ENCODE measurements around the gene NDRG4.

The NDRG4 gene

GRCh38 chr16:58499615-58500351 lies at the start of gene NDRG4:
NDRG4 (plus strand) TSS chr16:58500143; CDS start chr16:58500249, 106 bp downstream.
- Histone ChIP-seq H3K9ac (ENCODE audit: insufficient read length) (no peak within 1 kb of the TSS), H3K4me3 (no peak within 1 kb of the TSS), H3K36me3 (ENCODE audit: insufficient read depth, low read length) (no peaks in the 10 kb centered on the region), H3K9me3 (ENCODE audit: low read depth, low read length) (no peaks in the 10 kb centered on the region), H3K27ac (no peak within 1 kb of the TSS)
- no peak for DNase-seq (ENCODE audit: low read depth, low spot score)
- no peak for TF ChIP-seq EZH2 (IDR thresholded peaks at IDR 0.05)
- TF ChIP-seq POLR2AphosphoS5 (IDR thresholded peaks at IDR 0.05; ENCODE audit: borderline replicate concordance, low read depth, low read length), result no peak
- TF ChIP-seq FOXP2 (optimal IDR thresholded peaks at IDR 0.05; ENCODE audit: control extremely low read depth, extremely low read length, insufficient read depth), result no peak

GRCh38 chr16:58450590-58450989 lies 49.4 kb upstream of the NDRG4 start:
- Histone ChIP-seq H3K4me3 (no peak overlapping the region), H3K36me3 (ENCODE audit: insufficient read depth, low read length) (no peaks in the 10 kb centered on the region), H3K27ac (no peak overlapping the region), H3K9ac (ENCODE audit: insufficient read length) (no peak overlapping the region), H3K9me3 (ENCODE audit: low read depth, low read length) (no peaks in the 10 kb centered on the region)
- DNase-seq (ENCODE audit: low read depth, low spot score), result no peak
- no peak for TF ChIP-seq POLR2AphosphoS5 (IDR thresholded peaks at IDR 0.05; ENCODE audit: borderline replicate concordance, low read depth, low read length)
- TF ChIP-seq EZH2 (IDR thresholded peaks at IDR 0.05), result no peak
- TF ChIP-seq FOXP2 (optimal IDR thresholded peaks at IDR 0.05; ENCODE audit: control extremely low read depth, extremely low read length, insufficient read depth), result no peak

- Histone ChIP-seq H3K27ac (no peak overlapping the region), H3K9me3 (ENCODE audit: low read depth, low read length) (no peaks in the 10 kb centered on the region), H3K9ac (ENCODE audit: insufficient read length) (no peak overlapping the region), H3K4me3 (no peak overlapping the region), H3K36me3 (ENCODE audit: insufficient read depth, low read length) (no peaks in the 10 kb centered on the region)
- TF ChIP-seq POLR2AphosphoS5 (IDR thresholded peaks at IDR 0.05; ENCODE audit: borderline replicate concordance, low read depth, low read length) (no peak), EZH2 (IDR thresholded peaks at IDR 0.05) (no peak), FOXP2 (optimal IDR thresholded peaks at IDR 0.05; ENCODE audit: control extremely low read depth, extremely low read length, insufficient read depth) (no peak)
- DNase-seq (ENCODE audit: low read depth, low spot score), result no peak
These were observed 48.7 kb upstream of the NDRG4 start for GRCh38 chr16:58451265-58451689.

GRCh38 chr16:58451945-58452401 lies 48.0 kb upstream of the NDRG4 start:
- no peak overlapping the region for H3K27ac ChIP-seq
- no peak for DNase-seq (ENCODE audit: low read depth, low spot score)
- TF ChIP-seq FOXP2 (optimal IDR thresholded peaks at IDR 0.05; ENCODE audit: control extremely low read depth, extremely low read length, insufficient read depth) (no peak), POLR2AphosphoS5 (IDR thresholded peaks at IDR 0.05; ENCODE audit: borderline replicate concordance, low read depth, low read length) (no peak), EZH2 (IDR thresholded peaks at IDR 0.05) (no peak)
- no peak overlapping the region for H3K9ac ChIP-seq (ENCODE audit: insufficient read length)
- H3K9me3 ChIP-seq (ENCODE audit: low read depth, low read length), result no peaks in the 10 kb centered on the region
- H3K36me3 ChIP-seq (ENCODE audit: insufficient read depth, low read length), result no peaks in the 10 kb centered on the region
- H3K4me3 ChIP-seq, result no peak overlapping the region

- H3K4me3 ChIP-seq, result no peak overlapping the region
- H3K9ac ChIP-seq (ENCODE audit: insufficient read length), result no peak overlapping the region
- TF ChIP-seq EZH2 (IDR thresholded peaks at IDR 0.05), result no peak
- no peak for TF ChIP-seq FOXP2 (optimal IDR thresholded peaks at IDR 0.05; ENCODE audit: control extremely low read depth, extremely low read length, insufficient read depth)
- no peak for TF ChIP-seq POLR2AphosphoS5 (IDR thresholded peaks at IDR 0.05; ENCODE audit: borderline replicate concordance, low read depth, low read length)
- H3K36me3 ChIP-seq (ENCODE audit: insufficient read depth, low read length), result no peaks in the 10 kb centered on the region
- H3K9me3 ChIP-seq (ENCODE audit: low read depth, low read length), result no peaks in the 10 kb centered on the region
- no peak for DNase-seq (ENCODE audit: low read depth, low spot score)
- H3K27ac ChIP-seq, result no peak overlapping the region
These were observed 47.3 kb upstream of the NDRG4 start for GRCh38 chr16:58452640-58453039.

- H3K4me3 ChIP-seq, result no peak overlapping the region
- H3K9me3 ChIP-seq (ENCODE audit: low read depth, low read length), result no peaks in the 10 kb centered on the region
- H3K27ac ChIP-seq, result no peak overlapping the region
- no peak overlapping the region for H3K9ac ChIP-seq (ENCODE audit: insufficient read length)
- TF ChIP-seq FOXP2 (optimal IDR thresholded peaks at IDR 0.05; ENCODE audit: control extremely low read depth, extremely low read length, insufficient read depth) (no peak), POLR2AphosphoS5 (IDR thresholded peaks at IDR 0.05; ENCODE audit: borderline replicate concordance, low read depth, low read length) (no peak), EZH2 (IDR thresholded peaks at IDR 0.05) (no peak)
- no peak for DNase-seq (ENCODE audit: low read depth, low spot score)
- no peaks in the 10 kb centered on the region for H3K36me3 ChIP-seq (ENCODE audit: insufficient read depth, low read length)
These were observed 45.8 kb upstream of the NDRG4 start for GRCh38 chr16:58454178-58454577.

GRCh38 chr16:58454856-58455255 lies 45.1 kb upstream of the NDRG4 start:
- Histone ChIP-seq H3K27ac (no peak overlapping the region), H3K36me3 (ENCODE audit: insufficient read depth, low read length) (no peaks in the 10 kb centered on the region), H3K9me3 (ENCODE audit: low read depth, low read length) (no peaks in the 10 kb centered on the region), H3K4me3 (no peak overlapping the region), H3K9ac (ENCODE audit: insufficient read length) (no peak overlapping the region)
- TF ChIP-seq EZH2 (IDR thresholded peaks at IDR 0.05) (no peak), FOXP2 (optimal IDR thresholded peaks at IDR 0.05; ENCODE audit: control extremely low read depth, extremely low read length, insufficient read depth) (no peak), POLR2AphosphoS5 (IDR thresholded peaks at IDR 0.05; ENCODE audit: borderline replicate concordance, low read depth, low read length) (no peak)
- DNase-seq (ENCODE audit: low read depth, low spot score), result no peak

- Histone ChIP-seq H3K27ac (no peak overlapping the region), H3K4me3 (no peak overlapping the region), H3K36me3 (ENCODE audit: insufficient read depth, low read length) (no peaks in the 10 kb centered on the region), H3K9me3 (ENCODE audit: low read depth, low read length) (no peaks in the 10 kb centered on the region), H3K9ac (ENCODE audit: insufficient read length) (no peak overlapping the region)
- no peak for DNase-seq (ENCODE audit: low read depth, low spot score)
- TF ChIP-seq EZH2 (IDR thresholded peaks at IDR 0.05), result no peak
- no peak for TF ChIP-seq FOXP2 (optimal IDR thresholded peaks at IDR 0.05; ENCODE audit: control extremely low read depth, extremely low read length, insufficient read depth)
- TF ChIP-seq POLR2AphosphoS5 (IDR thresholded peaks at IDR 0.05; ENCODE audit: borderline replicate concordance, low read depth, low read length), result no peak
These were observed 44.2 kb upstream of the NDRG4 start for GRCh38 chr16:58455750-58456149.

All from SK-N-MC (cell line).